Spinal cord (tissue), 10 donors: ENCODE data around the gene TFF3. TPM values are rescaled to one million over a fixed set of nuclear protein-coding genes. Genes with fewer than 3 reads are reported as not detected.

Source experiments
- DNase-seq, 6 donors: peaks; one replicate each; pipeline versions ENCODE4 v3.0.0 to v3.0.0-alpha.2; 2013 to 2015; ENCODE audit warnings: low spot score in 6 of 6, low read depth in 4 of 6
- H3K27ac ChIP-seq: one replicate; pipeline ENCODE4 v1.5.1; 2013; ENCODE audit warnings: low read depth, low read length, control low read depth
- H3K27me3 ChIP-seq: one replicate; pipeline ENCODE4 v1.6.1; 2013; ENCODE audit warnings: low read length; ENCODE audit not compliant: control insufficient read depth, insufficient read depth
- H3K36me3 ChIP-seq: one replicate; pipeline ENCODE4 v1.6.1; 2013; ENCODE audit warnings: low read length; ENCODE audit not compliant: control insufficient read depth, insufficient read depth
- H3K4me1 ChIP-seq: one replicate; pipeline ENCODE4 v1.6.1; 2013; ENCODE audit warnings: low read length; ENCODE audit not compliant: control insufficient read depth, insufficient read depth
- H3K4me3 ChIP-seq: one replicate; pipeline ENCODE4 v1.5.1; 2013; ENCODE audit warnings: low read depth, low read length, control low read depth
- H3K9me3 ChIP-seq: one replicate; pipeline ENCODE4 v1.6.1; 2013; ENCODE audit warnings: low read length; ENCODE audit not compliant: control insufficient read depth, insufficient read depth
- WGBS: methylation state at CpG from one replicate; pipeline ENCODE4 v1.1.5; 2013; ENCODE audit warnings: missing lambda C conversion rate; ENCODE audit not compliant: insufficient coverage; 5-methylcytosine and 5-hydroxymethylcytosine counted together
- polyA plus RNA-seq, 2 donors: library from polyadenylated mRNA; unstranded; fragments of 120-200 nt; gene quantifications; one replicate each; pipeline ENCODE4 v1.2.1, GENCODE V29; 2013; ENCODE audit not compliant: insufficient read length in 2 of 2
- total RNA-seq, 2 donors: library from RNA; depleted of rRNA in 1 of 2; stranded (reverse); fragments of 120-200 nt in 1 of 2; fragments of >200 nt in 1 of 2; gene quantifications; one replicate each; pipeline versions ENCODE4 v1.2.3 to v1.2.4, GENCODE V29; 2013 to 2014
- donor health status: healthy.

TFF3 gene
- total and polyA plus RNA-seq, 4 donors: 2.0 to 8.3 (median 2.3) TPM

DNA sequence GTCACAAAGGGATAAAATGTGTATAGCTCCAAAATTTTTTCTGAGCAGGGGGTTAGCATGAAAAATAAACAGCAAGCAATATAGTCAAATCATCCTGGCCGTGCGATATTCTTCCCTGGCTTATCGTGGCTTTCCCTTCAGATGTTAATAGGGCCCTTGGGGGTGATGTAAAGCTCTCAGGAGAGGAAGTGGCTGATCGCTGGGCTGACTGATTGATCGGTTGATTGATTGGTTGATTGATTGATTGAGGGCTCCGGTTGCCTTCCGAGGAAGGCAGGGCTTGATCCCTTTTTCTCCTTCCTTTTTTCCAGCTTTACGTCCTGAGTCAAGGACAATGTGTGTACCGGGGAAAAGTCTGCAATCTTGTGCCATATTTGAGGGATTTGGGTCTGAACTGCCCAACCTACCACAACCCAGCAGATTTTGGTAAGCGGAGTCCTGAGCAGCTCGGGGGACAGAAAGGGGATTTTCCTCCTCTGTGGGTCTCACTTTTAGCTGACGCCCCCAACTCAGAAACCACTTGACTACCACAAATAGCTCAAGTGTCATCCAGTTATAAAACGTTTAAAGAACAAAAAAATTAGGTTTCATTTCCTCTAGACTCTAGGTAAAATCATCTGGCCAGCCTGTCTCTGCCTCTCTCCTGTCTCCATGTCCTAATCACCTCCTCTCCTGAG lies 29.5 kb downstream of the TFF3 start:
- Histone ChIP-seq H3K4me1 (peaks cover 8% of the 10 kb centered on the region), H3K9me3 (no peaks in the 10 kb centered on the region), H3K27ac (no peak overlapping the region), H3K36me3 (peaks cover 69% of the 10 kb centered on the region), H3K4me3 (no peak overlapping the region), H3K27me3 (no peaks in the 10 kb centered on the region)
- no peak for DNase-seq
- 85% methylated on average over 7 of the region's 13 CpGs for WGBS

DNA sequence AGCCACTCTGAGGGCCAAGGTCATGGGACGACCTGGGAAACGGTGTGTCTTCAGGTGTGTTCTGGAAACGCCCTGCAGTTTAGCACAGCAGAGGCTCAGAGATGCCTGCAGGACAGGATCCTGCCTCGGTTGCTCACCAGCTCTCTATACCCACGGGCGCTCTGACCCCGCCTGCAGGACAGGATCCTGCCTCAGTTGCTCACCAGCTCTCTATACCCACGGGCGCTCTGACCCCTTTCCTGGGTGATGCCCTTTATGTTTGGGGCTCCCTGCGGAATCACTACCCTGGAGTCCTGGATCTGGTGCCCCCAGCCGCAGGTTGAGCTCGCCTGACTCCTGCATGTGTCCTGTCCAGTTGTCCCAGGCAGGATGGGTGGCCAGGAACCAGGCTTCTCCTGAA lies 32.5 kb downstream of the TFF3 start:
- DNase-seq: no peak
- H3K36me3 ChIP-seq: peaks cover 75% of the 10 kb centered on the region
- no peak overlapping the region for H3K4me3 ChIP-seq
- peaks cover 13% of the 10 kb centered on the region for H3K4me1 ChIP-seq
- no peaks in the 10 kb centered on the region for H3K9me3 ChIP-seq
- WGBS: 95% methylated on average over 12 of the region's 12 CpGs
- no peaks in the 10 kb centered on the region for H3K27me3 ChIP-seq
- H3K27ac ChIP-seq: no peak overlapping the region

DNA sequence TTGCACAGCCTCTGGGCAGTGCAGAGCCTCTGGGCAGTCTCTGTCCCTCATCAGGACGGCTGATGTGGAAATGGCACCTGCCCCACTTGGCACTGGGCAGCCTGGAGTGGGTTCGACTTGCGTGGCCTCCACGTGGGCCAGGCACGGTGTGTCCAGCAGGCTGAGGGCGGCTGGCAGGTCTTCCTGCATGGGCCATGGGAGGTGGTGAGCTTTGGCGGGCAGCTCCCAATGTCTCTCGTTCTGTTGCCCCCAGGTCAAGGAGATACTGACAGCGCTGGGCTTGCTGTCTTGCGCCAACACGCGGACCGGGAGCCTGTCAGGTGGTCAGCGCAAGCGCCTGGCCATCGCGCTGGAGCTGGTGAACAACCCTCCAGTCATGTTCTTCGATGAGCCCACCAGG lies 33.2 kb downstream of the TFF3 start:
- Histone ChIP-seq H3K36me3 (peaks cover 70% of the 10 kb centered on the region), H3K27ac (no peak overlapping the region), H3K4me1 (peaks cover 18% of the 10 kb centered on the region), H3K4me3 (no peak overlapping the region), H3K9me3 (no peaks in the 10 kb centered on the region), H3K27me3 (no peaks in the 10 kb centered on the region)
- no peak for DNase-seq
- 97% methylated on average over 18 of the region's 18 CpGs for whole genome bisulfite sequencing

GRCh38 chr21:42281181-42281680 lies 34.0 kb downstream of the TFF3 start:
- H3K4me1 ChIP-seq: peaks cover 26% of the 10 kb centered on the region
- H3K36me3 ChIP-seq: peaks cover 69% of the 10 kb centered on the region
- no peaks in the 10 kb centered on the region for H3K27me3 ChIP-seq
- WGBS: 91% methylated on average over 10 of the region's 12 CpGs
- H3K27ac ChIP-seq: no peak overlapping the region
- no peak for DNase-seq
- no peak overlapping the region for H3K4me3 ChIP-seq
- no peaks in the 10 kb centered on the region for H3K9me3 ChIP-seq

DNA sequence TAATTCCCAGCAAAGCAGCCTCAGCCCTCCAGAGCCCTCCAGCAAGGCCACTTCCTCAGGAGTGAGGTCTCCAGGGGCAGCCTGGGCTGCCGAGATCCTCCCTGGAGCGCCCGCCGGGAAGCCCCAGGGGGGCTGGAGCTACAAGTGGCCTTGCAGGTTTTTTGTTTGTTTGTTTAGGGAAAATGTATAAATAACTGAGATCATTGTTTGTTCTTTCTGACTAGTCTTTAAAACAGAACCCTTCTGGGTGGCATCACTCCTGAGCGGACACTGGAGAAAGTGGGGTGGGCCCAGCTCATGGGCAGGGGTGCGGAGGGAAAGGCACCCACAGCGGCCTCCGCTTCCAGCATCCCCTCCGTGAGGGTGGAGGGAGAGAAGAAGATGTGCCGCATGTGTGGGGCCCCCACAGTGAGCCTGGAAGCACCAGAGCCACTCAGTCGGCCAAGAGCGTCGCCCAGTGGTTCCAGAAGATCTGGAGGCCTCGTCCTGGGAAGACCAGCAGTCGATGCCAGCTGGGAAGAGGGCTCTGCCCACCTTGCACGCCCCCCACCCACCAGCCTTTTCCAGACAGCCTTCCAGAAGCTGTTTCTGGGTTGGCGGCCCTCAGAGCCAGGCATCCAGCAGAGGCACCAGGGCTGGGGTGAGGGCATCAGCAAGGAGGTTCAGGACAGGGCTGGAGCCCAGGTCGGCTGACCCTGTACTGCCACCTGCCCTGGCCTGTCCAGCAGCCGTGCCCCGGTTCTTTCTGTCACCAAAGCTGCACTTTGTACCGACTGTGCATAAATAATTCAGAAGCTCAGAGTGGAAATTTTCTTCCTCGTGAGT lies 34.6 kb downstream of the TFF3 start:
- no peak for DNase-seq
- H3K36me3 ChIP-seq: peaks cover 67% of the 10 kb centered on the region
- no peak overlapping the region for H3K27ac ChIP-seq
- H3K9me3 ChIP-seq: no peaks in the 10 kb centered on the region
- peaks cover 27% of the 10 kb centered on the region for H3K4me1 ChIP-seq
- H3K27me3 ChIP-seq: no peaks in the 10 kb centered on the region
- 88% methylated on average over 17 of the region's 22 CpGs for WGBS
- no peak overlapping the region for H3K4me3 ChIP-seq

- H3K27ac ChIP-seq: no peak overlapping the region
- no peak overlapping the region for H3K4me3 ChIP-seq
- no peak for DNase-seq
- no peaks in the 10 kb centered on the region for H3K27me3 ChIP-seq
- WGBS: 92% methylated on average over 10 of the region's 11 CpGs
- peaks cover 73% of the 10 kb centered on the region for H3K36me3 ChIP-seq
- H3K9me3 ChIP-seq: no peaks in the 10 kb centered on the region
- peaks cover 32% of the 10 kb centered on the region for H3K4me1 ChIP-seq
Observed at GRCh38 chr21:42279888-42280287, 35.3 kb downstream of the TFF3 start.

DNA sequence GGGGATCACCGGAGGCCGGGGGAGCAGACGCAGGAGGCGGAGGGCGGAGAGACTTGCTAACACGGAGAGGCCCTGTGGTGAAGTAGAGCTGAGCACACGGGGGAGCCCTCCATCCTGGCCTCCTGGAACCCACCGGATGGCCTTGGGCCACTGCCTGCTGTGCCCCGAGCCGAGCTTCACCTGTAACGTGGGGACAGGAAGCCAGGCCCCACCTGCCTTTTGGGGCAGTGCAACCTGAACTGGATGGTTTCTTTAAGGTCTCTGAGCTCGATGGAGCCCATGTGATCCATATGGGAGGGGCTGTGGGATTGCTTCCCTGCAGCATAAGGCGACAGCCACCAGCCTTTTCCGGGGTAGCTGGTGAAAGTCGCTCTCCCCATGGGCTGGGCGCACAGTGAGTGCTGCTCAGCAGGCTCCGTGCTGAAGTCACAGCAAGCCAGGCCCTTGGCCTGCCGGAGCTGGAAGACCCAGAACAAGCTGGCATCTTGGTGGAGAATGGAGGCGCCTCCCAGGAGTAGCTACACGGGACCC lies 35.8 kb downstream of the TFF3 start:
- H3K9me3 ChIP-seq: no peaks in the 10 kb centered on the region
- WGBS: 88% methylated on average over 20 of the region's 20 CpGs
- no peaks in the 10 kb centered on the region for H3K27me3 ChIP-seq
- no peak overlapping the region for H3K4me3 ChIP-seq
- H3K27ac ChIP-seq: no peak overlapping the region
- H3K36me3 ChIP-seq: peaks cover 68% of the 10 kb centered on the region
- peaks cover 32% of the 10 kb centered on the region for H3K4me1 ChIP-seq
- no peak for DNase-seq

DNA sequence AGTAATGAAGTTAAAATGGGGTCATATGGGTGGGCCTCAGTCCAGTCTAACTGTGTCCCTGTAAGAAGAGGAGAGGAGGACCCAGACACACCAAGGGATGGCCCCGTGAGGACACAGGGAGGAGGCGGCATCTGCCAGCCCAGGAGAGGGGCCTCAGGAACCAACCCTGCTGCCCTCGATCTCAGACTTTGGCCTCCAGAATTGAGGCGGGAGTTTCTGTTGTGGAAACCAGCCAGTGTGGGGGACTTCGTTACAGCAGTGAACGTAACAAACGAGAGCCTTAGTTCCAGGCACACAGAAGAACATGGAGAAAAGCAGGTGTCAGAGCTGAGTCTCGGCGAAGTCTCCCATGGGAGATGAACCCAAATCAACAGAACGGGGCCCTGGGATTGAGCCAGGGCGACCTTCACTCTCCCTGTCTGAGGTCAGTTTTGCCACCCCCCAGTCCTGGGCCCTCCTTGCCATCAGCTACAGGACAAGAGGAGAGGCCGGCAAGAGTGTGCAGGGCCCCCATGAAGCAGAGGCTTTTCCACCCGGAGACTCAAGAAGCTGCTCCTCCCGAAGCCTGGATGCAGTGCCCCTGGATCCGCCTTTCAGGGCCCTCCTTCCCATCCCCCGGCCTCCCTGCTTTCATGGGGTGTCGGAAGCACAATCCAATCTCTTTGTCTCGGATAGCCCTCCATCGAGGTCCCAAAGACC lies 36.6 kb downstream of the TFF3 start:
- Histone ChIP-seq H3K27me3 (no peaks in the 10 kb centered on the region), H3K36me3 (peaks cover 69% of the 10 kb centered on the region), H3K27ac (no peak overlapping the region), H3K9me3 (no peaks in the 10 kb centered on the region), H3K4me3 (no peak overlapping the region), H3K4me1 (peaks cover 32% of the 10 kb centered on the region)
- 90% methylated on average over 18 of the region's 19 CpGs for WGBS
- DNase-seq: no peak

DNA sequence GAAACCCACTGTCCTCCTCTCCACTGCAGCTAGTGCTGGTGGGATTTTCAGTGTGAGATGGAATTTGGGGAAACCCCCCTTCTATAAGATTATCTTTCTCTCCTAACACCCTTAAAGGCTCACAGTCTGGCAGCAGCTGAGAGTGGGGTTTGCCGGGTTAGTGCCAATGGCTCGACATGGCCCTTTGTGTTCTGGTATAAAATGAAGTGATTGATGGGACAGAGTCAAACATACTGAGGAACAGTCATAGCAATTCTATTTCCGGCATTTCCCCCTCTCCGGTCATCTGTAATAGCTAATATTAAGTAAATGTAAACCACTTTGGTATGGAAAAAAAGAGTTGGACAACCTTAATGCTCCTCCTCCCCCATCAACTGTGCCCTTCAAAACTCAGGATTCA lies 37.6 kb downstream of the TFF3 start:
- no peak overlapping the region for H3K27ac ChIP-seq
- no peaks in the 10 kb centered on the region for H3K27me3 ChIP-seq
- no peak for DNase-seq
- no peak overlapping the region for H3K4me3 ChIP-seq
- peaks cover 32% of the 10 kb centered on the region for H3K4me1 ChIP-seq
- H3K9me3 ChIP-seq: no peaks in the 10 kb centered on the region
- no CpG with 5 or more reads among the region's 4 CpGs for WGBS
- peaks cover 69% of the 10 kb centered on the region for H3K36me3 ChIP-seq
